Stimulated activated CD4-positive, alpha-beta T cell treated with anti-CD3 and anti-CD28 coated beads, TNF-alpha, amount 100 ng/mL, for 1 hour (primary cell): ENCODE results near the gene DHRSX.
"Not testable (repeated sequence)": the region's sequence is repeated elsewhere in the genome, so short reads cannot be mapped to it uniquely, and the experiment has no call there.

Experiments used
- DNase-seq, 3 donors: peaks; one replicate each; pipeline ENCODE4 v3.0.0-alpha.2; 2020; ENCODE audit warnings: low read depth in 3 of 3, low spot score in 1 of 3

DHRSX gene

GRCh38 chrX:2398064-2398656, 102.6 kb downstream of the DHRSX start:
- no peak for DNase-seq

- DNase-seq: no peak
These were observed 103.3 kb downstream of the DHRSX start for GRCh38 chrX:2397229-2398063.

- no peak for DNase-seq
These were observed 105.3 kb downstream of the DHRSX start for GRCh38 chrX:2395261-2395992.

- DNase-seq: no peak
These were observed 108.7 kb downstream of the DHRSX start for GRCh38 chrX:2391869-2392606.

- DNase-seq: no peak
These were observed 110.0 kb downstream of the DHRSX start for GRCh38 chrX:2390754-2391153.

GRCh38 chrX:2389731-2390130, 111.0 kb downstream of the DHRSX start:
- not testable (repeated sequence) for DNase-seq

- DNase-seq: no peak
These were observed 111.5 kb downstream of the DHRSX start for GRCh38 chrX:2389324-2389723.

GRCh38 chrX:2388669-2389068, 112.1 kb downstream of the DHRSX start:
- DNase-seq: no peak

GRCh38 chrX:2387614-2388239, 113.0 kb downstream of the DHRSX start:
- DNase-seq: no peak

GRCh38 chrX:2385224-2385623, 115.6 kb downstream of the DHRSX start:
- DNase-seq: no peak

- no peak for DNase-seq
These were observed 116.3 kb downstream of the DHRSX start for GRCh38 chrX:2384486-2384885.

GRCh38 chrX:2383735-2384134, 117.0 kb downstream of the DHRSX start:
- no peak for DNase-seq

GRCh38 chrX:2383144-2383543, 117.6 kb downstream of the DHRSX start:
- no peak for DNase-seq

- DNase-seq: not testable (repeated sequence)
These were observed 118.2 kb downstream of the DHRSX start for GRCh38 chrX:2382433-2383048.

- DNase-seq: no peak
These were observed 124.6 kb downstream of the DHRSX start for GRCh38 chrX:2376166-2376565.

GRCh38 chrX:2374086-2374485, 126.7 kb downstream of the DHRSX start:
- no peak for DNase-seq

- no peak for DNase-seq
These were observed 127.2 kb downstream of the DHRSX start for GRCh38 chrX:2373615-2374014.

GRCh38 chrX:2371026-2371711, 129.6 kb downstream of the DHRSX start:
- no peak for DNase-seq

GRCh38 chrX:2370456-2370855, 130.3 kb downstream of the DHRSX start:
- DNase-seq: no peak

GRCh38 chrX:2369206-2369605, 131.6 kb downstream of the DHRSX start:
- no peak for DNase-seq
